HG03060 (cell line): ENCODE data around the gene SLC35F4.

Experiments
- ATAC-seq: cut with Tn5 transposase; IDR thresholded peaks from one replicate; pipeline ENCODE4 v1.9.1; 2021; ENCODE audit warnings: low read depth, moderate number of reproducible peaks; ENCODE audit not compliant: unreplicated experiment

The SLC35F4 gene

DNA sequence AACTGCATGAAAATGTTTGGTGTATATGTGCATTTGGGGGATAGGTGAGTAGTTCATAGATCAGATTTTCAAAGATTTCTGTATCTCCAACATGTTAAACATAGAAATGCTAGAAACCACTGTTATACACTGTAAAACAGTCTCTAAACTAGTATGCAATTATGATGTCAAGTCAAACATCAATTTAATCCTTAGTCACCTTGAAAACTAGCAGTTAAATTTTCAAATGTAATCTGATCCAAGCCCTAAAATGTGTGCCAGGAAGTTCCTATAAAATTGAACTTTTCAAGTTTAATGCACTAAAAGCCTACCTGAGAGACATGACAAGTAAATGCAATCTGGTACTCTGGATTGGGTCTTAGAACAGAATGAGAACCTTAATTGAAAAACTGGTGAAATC lies 14.5 kb downstream of the SLC35F4 start:
- no peak for ATAC-seq

GRCh38 chr14:57848786-57849185 lies 17.1 kb downstream of the SLC35F4 start:
- ATAC-seq, result no peak

GRCh38 chr14:57848353-57848752 lies 17.5 kb downstream of the SLC35F4 start:
- ATAC-seq, result no peak

DNA sequence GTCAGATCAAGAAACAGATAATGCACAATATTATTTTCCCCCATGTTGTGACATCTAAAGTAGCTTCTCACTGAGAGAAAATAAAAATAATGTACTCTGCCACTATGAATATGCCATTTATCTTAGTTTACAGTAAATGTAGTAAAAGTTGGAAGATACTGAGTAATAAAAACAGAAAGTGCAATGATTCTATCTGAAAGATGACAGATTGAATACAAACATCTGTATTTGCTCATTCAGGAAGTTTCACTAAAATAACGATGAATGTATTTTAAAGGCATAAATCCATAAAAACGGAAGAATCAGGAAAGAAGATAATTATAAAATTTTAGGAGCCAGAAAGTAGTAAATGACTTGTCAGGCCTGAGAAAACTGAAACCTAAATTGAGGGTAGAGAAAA lies 18.2 kb downstream of the SLC35F4 start:
- no peak for ATAC-seq

GRCh38 chr14:57847096-57847495 lies 18.8 kb downstream of the SLC35F4 start:
- no peak for ATAC-seq

DNA sequence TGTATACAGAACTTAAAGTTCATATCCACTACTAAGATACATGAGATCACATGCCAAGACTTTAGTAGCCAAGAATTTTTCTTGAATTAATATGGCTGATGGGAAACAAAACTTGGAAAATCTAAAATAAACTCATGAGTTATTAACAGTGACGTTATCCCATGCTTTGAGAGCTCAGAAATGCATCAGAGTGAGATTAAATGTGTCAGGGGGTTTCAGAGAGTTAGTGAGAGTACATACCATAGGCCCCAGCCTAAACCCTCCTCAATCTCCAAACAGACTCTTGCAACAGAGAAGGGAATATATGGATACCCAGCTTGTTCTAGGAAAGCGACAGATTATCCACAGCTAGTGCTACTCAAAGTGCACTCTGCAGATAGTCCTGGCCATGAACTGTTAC lies 19.3 kb downstream of the SLC35F4 start:
- no peak for ATAC-seq

- no peak for ATAC-seq
These were observed 19.9 kb downstream of the SLC35F4 start for GRCh38 chr14:57845802-57846531.

DNA sequence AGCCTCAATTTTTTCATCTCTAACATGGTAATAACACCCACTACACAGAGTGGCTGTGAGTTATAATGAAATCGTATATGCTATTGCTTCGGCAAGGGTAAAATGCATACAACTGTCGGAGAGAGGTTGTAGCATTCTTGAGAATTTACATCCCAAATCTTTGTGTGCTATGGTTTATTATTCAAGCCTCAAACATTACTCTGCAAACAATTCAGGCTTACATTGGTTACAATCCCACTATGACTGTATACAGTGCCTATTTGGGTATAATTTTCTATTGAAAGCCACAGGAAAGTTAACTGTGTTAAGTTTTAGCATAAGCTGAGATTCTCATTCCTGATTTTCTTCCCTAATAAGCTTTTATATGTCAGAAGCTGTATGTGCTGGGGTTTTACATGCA lies 20.6 kb downstream of the SLC35F4 start:
- no peak for ATAC-seq

DNA sequence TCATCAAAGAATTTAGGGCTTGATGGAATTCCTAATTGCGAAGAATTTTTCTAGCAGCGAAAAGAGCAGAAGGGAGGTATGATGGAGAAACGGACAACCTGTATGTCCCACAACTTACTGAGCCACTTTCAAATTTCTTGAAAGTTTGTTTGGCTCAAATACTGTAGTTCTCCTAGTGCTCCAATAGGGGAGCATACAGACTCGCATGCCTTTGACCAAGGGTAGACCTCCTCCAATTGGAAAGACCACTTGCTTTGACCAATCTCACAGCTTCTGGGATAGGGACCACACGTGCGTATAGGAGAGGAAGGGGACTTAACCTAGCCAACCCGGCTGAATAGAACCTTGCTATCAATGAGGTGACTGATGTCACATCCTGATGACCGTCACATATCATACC lies 28.6 kb downstream of the SLC35F4 start:
- no peak for ATAC-seq

- no peak for ATAC-seq
These were observed 30.1 kb downstream of the SLC35F4 start for GRCh38 chr14:57835766-57836165.

DNA sequence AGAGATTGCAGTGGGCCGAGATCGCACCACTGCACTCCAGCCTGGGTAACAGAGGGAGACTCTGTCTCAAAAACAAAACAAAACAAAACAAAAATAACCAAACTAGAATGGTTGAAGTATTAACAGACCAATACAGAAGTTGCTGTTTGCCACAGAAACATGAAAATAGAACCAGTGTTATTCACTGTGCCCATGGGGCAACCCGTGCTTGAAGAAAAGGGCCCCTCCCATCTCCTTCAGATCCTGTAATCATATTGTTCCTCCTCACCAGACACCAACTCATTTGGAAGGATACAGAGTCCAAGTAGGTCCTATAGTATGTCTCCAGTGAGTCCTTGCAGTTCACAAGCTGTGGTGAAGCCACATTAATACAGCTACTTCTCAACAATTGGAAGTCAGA lies 30.9 kb downstream of the SLC35F4 start:
- no peak for ATAC-seq

GRCh38 chr14:57834001-57834598 lies 31.8 kb downstream of the SLC35F4 start:
- no peak for ATAC-seq

GRCh38 chr14:57833323-57833722 lies 32.6 kb downstream of the SLC35F4 start:
- no peak for ATAC-seq

- ATAC-seq, result no peak
These were observed 33.9 kb downstream of the SLC35F4 start for GRCh38 chr14:57831981-57832380.

DNA sequence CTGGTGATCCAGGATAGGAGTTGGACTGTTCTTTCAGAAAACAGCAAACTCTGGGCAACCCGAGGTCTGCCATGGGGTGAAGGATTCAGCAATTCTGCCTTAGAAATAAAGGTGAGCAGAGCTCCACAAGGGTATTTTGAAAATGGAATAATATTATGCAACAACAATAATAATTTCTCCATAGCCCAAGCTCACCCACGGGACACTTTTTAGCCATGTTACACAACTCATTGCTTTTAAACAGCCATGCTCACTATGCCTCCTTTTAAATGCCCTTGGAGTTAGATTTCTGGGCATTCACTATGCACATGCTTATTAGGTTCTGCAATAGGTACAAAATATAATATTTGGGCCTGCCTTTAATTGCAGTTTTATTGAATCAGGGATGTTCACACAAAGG lies 37.2 kb downstream of the SLC35F4 start:
- no peak for ATAC-seq

DNA sequence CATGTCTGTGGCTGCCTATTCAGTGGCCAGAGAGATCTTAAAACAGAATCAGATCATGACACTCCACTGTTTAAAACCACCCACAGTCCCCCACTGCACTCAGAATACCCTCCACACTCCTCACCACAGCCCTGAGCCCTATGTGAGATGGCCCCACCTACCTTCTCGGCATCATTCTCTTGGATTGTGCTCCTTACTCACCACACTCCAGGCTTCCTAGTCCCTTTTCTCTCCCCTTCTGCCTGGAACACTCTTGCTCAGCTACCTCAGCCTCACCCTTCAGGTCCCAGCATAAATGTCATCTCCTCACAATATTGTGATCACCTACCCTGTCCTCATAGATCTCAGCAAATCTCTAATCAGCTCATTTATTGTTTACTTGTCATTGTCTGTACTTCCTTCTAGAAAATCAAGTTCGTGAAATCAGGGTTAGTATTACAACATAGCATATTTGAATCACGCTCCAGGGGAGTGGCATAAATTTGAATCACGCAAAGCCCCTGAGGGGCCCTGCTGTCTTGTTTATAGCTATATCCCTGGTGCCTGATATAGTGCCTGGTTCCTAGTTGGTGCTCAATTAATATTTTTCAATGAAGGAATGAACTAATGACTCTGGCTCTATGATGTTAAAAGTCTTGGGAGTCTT lies 42.8 kb downstream of the SLC35F4 start:
- ATAC-seq, result no peak

DNA sequence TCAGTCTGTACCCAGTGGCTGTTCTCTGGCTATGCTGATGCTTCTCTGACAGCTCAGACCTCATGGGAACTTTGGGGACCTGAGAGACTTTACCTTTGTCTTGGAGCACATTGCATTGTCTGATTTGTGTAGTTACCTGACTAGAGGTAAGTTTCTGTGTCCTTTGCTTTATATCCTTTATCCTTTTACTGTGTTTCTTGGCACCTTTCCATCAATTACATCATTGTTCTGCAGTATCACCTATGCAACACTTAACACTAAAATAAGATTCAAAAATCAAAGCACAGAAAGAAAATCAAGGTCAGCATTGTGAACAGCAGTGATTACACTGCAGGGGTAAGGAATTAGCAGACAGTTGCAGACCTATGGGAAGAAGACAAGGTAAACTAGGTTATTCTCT lies 43.8 kb downstream of the SLC35F4 start:
- no peak for ATAC-seq

DNA sequence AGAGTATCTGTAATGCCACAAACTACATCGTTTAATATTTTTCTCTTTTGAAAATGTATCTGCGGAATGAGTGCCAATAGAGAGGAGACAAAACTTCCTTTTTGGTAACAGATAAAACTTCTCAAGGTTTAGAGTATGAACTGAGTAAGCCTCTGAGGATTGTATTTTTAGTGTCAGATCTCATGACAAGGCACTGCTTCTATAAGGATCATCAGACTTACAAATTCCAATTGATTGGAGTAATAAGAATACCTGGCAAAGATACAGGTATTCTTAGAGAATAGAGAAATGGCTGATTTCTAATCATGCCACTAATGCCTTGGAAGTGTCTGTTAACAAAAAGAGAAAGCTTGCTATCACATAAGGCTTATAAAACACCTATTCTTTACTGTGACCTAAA lies 45.3 kb downstream of the SLC35F4 start:
- no peak for ATAC-seq

DNA sequence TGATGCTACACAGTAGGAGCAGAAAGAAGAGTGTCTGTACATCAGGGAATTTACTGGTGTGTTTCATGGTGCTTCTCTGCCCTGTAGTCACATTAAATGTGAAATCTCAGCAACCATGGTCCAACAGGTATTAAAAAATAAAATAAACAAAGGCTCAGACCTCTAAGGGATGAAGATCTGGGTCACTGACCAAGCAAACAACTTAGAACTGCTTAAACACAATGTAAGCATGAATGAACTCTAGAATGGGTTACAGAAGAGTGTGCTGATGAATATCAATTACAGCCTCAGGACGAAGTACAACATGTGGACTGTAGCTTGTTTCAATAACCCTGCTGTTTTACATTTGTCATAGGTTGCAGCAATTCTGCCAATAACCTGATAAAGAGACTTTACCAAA lies 47.4 kb downstream of the SLC35F4 start:
- no peak for ATAC-seq

DNA sequence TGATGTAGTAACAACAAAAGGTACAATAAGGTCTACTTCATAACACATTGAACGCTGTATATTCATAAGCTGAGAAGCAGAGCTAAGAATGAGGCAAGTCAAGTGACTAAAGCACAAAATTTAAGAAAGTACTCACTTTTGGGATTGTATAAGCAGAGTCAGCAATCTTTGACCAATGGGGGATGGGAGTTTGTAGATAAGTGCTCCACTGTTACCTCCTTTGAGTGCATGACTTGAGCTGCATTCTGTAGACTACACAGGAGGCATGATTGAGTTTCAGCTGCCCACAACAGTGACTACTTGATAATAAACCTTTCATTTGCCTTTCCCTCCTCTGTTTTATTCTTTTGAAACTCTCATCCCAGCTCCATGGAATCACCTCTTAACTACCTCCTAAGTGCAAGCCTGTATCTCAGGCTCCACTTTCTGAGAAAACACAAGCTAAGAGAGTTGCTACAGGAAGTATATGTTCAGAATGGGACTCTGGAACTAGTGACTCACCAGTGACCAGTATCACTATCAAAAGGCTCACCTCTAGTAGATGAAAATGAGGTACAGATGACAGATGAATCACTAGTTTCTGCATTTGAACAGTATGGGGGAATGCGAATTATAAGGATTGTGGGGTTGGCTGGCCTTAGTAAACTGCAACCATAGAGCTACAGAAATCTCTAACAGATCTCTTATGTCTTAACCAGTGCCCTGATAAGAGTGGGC lies 49.2 kb downstream of the SLC35F4 start:
- no peak for ATAC-seq

DNA sequence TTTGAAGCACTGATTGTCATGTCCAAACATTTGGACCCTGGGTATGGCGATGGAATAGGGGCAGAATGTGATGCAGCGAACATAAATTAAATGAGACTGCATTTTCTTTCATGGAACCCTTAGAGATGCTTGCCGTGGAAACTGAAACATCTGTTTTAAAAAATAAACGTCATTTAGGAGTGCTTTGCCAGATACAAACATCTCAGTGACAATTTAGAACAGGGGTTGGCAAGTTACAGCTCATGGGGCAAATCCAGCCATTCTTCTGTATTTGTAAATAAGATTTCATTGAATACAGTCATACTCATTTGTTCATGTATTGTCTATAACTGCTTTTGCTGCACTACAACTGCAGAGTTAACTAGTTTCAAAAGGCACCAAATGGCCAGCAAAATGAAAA lies 51.2 kb downstream of the SLC35F4 start:
- ATAC-seq, result no peak
